Measurements from ENCODE around the gene PIGK. TPM values are rescaled to one million over a fixed set of nuclear protein-coding genes. Genes with fewer than 3 reads are reported as not detected.
A peak's percentile ranks its signal among the peaks of the same experiment; 100 is the strongest.
"Not testable (repeated sequence)": the region's sequence is repeated elsewhere in the genome, so short reads cannot be mapped to it uniquely, and the experiment has no call there.

The PIGK gene
- total RNA-seq, 1 donor from 2014 or later: 24.3 TPM

DNA sequence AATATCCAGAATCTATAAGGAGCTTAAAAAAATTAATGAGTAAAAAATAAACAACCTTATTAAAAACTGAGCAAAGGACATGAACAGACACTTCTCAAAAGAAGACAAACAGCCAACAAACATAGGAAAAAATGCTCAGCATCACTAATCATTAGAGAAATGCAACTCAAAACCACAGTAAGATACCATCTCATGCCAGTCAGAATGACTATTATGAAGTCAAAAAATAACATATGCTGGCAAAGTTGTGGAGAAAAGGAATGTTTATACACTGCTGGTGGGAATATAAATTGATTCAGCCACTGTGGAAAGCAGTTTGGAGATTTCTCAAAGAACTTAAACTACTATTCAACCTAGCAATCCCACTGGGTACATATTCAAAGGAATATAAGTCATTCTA is 25.3 kb downstream of the PIGK start:
- no peak for DNase-seq (ENCODE audit: low read depth in 2 of 2)

DNA sequence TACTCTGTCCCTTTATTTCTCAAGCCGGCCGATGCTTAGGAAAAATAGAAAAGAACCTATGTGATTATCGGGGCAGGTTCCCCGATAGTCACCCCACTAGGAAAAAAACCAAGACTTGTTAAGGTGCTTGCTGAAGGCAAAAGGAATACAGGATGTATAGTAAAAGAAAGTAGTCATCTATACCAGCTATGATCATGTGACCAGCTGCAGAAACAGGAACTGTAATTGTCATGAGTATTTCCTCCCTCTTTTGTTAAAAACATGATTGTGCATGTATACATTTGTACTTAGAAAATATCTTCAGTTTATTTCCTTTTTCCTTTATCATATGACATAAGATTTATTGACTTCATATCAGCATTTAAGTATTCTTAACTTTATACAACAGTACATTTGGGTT is 30.5 kb downstream of the PIGK start:
- peak in 1 of 2 donors; percentile 34 for DNase-seq (ENCODE audit: low read depth in 2 of 2)

DNA sequence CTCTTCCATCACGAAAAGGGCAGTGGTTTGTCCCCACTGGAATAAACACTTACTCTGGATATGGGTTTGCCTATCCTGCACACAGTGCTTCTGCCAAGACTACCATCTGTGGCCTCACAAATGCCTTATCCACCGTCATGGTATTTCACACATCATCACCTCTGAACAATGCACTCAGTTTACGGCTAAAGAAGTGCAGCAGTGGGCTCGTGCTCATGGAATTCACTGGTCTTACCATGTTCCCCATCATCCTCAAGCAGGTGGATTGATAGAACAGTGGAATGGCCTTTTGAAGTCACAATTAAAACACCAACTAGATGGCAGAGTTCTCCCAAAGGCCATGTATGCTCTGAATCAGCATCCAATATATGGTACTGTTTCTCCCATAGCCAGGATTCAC is 32.3 kb downstream of the PIGK start:
- not testable (repeated sequence) for DNase-seq (ENCODE audit: low read depth in 2 of 2)

DNA sequence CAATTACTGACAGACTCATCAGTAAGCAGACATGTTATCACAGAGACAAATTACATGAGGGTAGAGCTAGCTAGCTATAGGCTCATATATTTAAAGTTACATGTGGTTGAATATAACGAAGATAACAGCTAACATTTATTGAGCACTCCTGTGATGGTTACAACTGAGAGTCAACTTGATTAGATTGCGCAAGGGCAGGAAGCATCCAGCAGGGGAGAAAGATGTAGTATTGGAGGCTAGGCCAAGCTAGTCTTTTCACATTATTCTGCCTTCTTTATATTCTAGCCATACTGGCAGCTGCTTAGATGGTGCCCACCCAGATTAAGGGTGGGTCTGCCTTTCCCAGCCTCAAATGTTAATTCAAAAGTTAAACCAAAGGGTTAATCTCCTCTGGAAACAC is 37.1 kb downstream of the PIGK start:
- DNase-seq (ENCODE audit: low read depth in 2 of 2): no peak

DNA sequence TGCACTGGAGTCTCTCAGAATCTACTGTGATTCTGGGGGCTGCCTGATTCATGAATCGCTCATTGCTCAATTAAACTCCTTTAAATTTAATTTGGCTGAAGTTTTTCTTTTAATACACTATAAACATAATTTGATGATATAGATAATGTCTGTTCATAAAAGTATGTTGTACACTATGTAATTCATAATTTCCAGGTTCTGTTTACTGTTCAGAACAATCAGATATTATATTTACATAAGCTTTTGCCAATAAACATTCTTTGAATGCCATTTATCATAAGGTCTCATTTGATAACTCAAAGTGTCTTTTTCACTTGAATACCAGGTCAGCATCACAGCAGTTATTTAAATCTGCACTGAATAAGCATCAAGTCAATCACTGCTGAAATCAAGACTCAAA is 39.6 kb downstream of the PIGK start:
- no peak for DNase-seq (ENCODE audit: low read depth in 2 of 2)

DNA sequence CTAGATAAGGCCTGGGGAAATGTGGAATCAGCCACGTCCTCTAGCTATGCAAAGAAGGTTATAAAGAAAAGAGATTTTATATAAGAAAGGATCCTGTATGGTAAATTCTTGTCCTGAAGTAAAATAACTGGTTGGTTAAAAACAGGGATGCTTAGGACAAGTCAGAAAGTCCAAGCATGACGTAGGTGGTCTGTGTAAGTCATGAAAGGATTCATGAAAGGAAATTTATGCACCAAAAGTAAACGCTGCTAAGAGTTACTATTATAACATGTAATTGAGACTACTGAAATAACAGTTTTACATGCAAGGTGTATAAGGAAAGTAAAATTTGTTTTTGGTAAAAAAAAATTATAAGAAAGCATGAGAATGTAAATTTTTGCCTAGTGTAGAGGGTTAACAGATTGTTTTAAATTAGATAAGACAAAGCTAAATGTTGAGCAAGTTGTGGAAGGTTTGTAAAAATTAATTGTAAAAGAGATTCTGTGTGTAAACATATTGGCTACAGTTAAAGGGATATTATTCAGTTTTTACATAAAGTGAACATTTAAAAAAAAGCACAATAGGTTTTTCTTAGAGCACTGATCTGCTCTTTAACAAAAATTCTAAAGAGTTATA is 43.9 kb downstream of the PIGK start:
- DNase-seq (ENCODE audit: low read depth in 2 of 2): peak; percentile 9 to 16

DNA sequence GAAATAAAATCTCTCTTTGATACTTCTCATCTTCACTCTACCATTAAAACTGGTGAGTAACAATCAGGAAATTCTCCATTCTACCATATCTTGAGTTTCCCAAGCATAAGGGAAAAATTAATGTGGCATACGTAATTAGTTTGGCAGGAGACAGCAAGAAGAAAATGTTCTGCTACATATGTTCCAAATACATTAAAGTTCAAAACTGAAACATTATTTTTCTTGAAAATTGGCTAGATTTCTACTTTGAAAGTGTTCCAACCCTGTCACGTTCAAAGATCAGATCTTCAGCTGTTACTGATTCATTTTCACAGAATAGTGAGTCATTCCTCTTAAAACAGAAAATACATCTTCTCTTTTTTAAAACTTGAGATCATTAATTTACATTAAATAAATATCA is 48.5 kb downstream of the PIGK start:
- DNase-seq (ENCODE audit: low read depth in 2 of 2): no peak

DNA sequence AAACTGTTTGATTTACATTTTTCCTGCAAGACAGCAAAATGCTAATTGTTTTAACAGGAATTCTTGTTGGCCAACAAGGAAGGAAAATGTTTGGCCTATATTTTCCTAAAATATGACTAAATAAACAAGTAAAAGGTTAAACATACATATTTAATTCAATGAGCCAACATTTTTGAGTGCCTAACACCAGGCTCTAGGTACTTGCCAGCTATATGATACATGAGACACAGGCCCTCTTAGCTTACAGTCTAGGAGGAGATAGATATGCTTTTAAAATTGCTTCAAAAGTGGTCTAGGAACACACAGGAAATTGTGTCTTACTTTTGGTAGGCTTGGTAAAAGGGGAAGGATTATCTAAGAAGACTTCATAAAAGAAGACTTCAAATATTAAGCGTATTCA is 50.9 kb downstream of the PIGK start:
- DNase-seq (ENCODE audit: low read depth in 2 of 2): no peak

DNA sequence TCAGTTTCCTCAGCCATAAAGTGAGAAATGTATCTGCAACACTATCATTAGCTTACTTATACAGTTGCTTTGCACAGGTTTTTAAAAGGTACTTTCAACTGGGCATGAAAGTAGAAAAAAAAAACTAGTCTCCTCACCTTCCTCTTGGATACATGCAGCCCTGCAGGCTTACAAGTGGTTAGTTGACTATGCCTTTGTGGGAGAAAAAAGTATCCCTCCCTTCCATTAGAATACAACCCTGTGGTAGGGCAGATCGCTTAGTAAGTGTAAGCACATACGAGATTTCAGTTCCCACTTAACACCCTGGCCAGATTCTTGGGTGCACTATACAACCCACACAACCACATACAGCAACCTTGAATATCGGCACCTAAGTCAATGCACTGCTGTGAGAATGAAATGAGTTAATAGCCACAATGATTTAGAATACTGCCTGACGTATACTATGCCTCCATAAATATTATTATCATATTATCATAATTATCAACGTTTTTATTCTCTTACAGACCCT is 54.7 kb downstream of the PIGK start:
- DNase-seq (ENCODE audit: low read depth in 2 of 2): no peak

DNA sequence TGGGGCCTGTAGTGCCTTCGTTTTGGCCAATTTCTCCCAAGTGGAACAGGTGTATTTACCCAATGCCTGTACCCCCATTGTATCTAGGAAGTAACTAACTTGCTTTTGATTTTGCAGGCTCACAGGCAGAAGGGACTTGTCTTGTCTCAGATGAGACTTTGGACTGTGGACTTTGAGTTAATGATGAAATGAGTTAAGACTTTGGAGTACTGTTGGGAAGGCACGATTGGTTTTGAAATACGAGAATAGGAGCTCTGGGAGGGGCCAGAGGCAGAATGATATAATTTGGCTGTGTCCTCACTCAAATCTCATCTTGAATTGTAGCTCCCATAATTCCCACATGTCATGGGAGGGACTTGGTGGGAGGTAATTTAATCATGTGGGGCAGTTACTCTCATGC is 59.5 kb downstream of the PIGK start:
- DNase-seq (ENCODE audit: low read depth in 2 of 2): not testable (repeated sequence)

DNA sequence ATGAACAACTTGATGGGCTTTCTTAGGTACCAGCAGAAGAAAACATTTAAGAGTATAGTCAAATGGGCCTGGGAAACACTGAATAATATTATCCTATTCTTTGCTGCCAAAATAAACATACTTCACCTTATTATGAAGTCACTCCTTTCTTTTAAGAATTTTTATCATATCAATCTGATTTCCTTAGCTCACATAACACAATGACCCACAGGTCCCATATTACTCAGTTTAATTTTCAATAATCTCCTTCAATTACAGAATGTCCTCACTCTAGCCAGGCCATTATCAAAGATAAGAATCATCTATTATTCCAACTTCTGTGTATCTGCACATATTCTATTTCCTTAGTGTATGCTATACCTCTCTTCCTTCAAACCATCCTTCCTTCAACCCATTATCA is 63.0 kb downstream of the PIGK start:
- peak in 1 of 2 donors; percentile 40 for DNase-seq (ENCODE audit: low read depth in 2 of 2)

DNA sequence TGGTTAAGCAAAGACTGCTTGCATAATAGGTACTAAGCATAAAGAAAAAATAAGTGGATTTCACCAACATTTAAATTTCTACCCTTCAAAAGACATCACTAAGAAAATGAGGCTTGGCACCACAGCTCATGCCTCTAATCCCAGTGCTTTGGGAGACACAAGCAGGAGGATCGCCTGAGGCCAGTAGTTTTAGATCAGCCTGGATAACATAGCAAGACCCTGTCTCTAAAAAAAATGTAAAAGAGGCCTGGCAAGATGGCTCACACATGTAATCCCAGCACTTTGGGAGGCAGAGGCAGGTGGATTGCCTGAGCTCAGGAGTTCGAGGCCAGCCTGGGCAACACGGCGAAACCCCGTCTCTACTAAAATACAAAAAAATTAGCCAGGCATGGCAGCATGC is 73.0 kb downstream of the PIGK start:
- no peak for DNase-seq (ENCODE audit: low read depth in 2 of 2)

DNA sequence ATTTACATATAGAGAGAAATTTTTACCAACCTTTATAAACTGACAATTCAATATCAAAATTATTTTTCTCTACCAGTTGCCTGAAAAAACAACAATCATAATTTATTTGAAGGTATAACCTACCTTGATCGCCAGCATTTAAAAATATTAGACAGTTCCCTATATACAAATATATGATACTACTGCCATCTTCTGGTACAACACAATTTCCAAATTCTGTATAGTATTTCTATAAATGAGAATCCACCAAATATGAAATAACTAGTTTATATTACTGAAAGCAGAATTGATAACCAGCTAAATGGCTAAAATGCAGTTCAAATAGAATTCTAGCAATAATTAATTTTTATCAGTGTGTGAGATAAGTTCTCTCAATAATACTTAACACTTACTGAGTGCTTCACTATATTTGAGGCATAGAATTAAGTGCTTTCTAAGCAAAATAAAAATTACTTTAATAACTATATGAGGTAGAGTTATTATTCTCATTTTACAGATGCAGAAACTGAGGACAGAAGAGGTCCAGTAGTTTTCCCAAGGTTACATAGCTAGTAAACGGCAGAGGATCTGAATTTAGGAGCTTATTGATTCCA is 75.6 kb downstream of the PIGK start:
- DNase-seq (ENCODE audit: low read depth in 2 of 2): peak; percentile 4 to 10

DNA sequence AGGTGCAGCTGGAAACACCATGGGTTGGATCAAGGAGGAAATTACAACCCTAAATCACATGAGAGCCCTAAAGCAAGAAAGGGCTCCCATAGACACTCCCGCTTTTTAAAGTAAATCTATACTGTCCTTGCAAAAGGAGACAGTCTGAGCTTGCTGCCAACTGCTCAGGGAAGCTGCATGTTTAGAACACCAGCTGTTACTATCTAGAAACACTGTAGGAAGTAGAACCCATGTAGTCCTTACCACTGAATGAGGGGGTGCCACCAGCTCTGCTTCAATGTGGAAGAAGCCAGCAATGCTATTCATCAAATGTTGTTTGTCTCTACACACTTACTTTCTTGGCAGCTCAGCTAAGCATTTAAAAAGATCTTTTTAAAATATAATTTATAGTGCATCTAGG is 79.8 kb downstream of the PIGK start:
- no peak for DNase-seq (ENCODE audit: low read depth in 2 of 2)

DNA sequence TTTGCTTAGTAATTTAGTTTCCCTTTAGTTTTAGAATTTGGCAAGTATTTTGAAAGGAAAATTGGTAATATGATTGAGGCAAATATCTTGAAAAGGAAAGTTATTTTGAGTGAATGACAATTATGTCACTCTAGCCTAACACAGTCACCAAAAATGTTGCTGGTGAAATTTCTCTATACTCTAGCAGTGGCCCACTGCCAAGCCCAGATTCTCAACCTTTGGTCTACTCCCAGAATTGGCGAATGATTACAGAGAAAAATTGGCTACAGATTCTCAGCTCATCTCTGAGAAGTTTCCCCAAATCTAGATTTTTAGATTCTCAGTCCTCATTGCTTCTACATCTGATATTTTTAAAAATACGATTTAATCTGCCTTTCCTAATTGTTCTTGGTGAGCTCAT is 84.9 kb downstream of the PIGK start:
- DNase-seq (ENCODE audit: low read depth in 2 of 2): peak in 1 of 2 donors; percentile 2

DNA sequence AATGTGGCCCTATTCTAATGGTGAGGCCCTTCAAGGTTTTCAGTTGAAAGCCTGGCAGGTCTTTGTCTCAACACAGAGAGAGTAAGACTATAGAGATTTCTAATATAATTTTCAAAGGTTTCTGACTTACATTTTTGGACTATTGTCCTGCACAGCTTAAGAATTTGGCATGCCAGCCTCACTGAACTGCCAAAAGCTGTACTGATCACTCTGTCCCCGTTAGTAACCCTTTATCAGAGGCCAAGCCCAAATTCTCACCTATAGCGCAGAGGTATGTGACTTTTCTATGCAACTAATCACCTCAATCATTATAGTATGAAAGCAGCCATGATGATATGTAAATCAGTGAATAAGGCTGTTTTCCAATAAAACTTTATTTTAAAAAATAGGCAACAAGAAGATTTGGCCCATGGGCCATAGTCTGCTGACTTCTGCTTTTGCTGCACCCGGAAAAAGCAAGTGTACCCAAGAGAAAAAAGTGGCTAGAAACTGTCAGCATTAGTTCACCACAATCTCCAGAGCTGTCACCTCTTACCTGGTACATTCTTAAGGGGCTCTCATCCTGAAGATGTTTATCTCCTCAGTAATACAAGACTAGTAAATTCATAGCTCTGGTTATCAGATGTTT is 85.4 kb downstream of the PIGK start:
- no peak for DNase-seq (ENCODE audit: low read depth in 2 of 2)

DNA sequence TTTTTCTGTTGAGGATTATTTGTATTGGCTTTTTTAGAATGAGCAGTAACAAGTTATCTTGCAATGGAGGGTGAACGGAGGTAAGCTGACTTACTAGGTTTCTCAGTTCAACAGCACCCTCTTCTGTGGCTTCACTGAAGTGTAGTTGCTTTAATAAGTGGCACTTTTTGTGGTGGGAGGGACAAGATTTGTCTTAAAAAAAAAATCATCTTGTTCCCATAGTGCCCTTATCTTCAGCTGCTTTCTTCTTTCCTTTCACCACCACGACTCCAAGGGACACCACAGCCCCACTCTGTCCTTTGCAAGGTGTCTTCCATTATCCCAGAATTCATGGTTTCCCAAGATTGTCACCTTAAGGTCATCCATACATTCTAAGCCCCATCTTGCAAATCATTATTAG is 92.9 kb downstream of the PIGK start:
- DNase-seq (ENCODE audit: low read depth in 2 of 2): peak; percentile 58 to 80

DNA sequence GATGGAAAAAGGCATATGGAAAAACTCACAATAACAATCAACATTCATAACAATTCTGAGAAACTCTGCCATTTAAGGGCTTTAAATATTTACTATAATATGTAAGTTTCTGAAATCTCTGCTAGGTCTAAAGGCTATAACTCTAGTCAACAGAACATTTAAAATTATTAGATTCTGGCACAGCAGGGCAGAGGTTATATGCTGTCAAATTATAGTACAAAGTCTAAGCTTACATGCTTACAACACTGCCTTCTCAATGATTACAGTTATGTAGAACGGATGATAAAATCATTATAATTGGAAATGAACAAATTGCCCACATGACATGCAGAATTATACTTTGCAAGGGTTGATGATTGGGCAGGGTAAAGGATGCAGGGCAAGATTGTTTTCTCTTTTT is 97.7 kb downstream of the PIGK start:
- DNase-seq (ENCODE audit: low read depth in 2 of 2): no peak

DNA sequence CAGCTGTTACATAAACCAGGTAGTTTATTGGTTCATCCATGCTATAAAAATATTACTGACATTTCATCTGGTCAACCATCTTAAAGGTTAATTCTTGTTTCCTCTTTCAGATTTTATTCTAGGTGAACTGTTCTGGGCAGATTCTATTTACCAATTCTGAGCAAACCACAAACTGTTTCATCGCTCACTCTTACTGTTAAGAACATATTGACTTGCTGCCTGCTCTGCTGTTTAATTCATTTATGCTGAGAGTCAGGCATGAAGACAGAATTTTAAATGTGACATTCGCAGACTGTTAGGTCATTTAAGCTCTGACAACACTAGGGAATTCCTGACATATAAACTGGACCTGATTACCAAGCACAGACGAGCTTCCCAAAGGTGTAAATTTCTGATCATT is 98.3 kb downstream of the PIGK start:
- no peak for DNase-seq (ENCODE audit: low read depth in 2 of 2)

DNA sequence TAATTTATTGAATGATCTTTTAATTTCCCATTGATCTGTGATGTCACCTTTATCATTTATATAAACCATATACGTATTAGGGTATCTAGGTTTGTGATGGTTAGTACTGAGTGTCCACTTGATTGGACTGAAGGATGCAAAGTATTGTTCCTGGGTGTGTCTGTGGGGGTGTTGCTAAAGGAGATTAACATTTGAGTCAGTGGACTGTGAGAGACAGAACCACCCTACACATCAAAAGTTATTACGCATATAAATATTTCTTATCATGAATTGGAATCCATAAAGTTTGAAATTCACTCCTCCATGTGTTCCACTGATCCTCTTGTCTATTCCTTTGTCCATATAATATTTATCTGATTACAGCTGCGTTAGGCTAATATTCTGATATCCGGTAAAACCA is 100.5 kb downstream of the PIGK start:
- no peak for DNase-seq (ENCODE audit: low read depth in 2 of 2)

DNA sequence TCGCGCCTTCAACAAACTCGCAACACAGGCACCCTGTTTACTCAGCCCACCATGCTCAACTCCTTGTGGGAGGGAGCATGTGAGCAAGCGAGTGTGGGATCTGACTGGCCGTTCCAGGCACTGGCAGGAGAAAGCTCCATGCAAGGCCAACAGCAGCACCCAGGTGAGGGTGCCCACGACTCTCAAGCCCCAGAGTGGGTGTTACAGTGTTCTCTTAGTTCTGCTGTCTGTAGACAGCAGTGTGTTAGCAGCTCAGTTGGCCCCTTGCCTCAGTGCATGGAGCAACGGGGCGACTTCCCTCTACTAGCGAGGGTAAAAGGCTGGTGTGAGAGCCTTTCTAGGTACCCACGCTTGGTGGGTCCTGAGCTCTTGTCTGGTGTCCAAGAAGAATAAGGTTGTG is 114.6 kb downstream of the PIGK start:
- no peak for DNase-seq (ENCODE audit: low read depth in 2 of 2)

DNA sequence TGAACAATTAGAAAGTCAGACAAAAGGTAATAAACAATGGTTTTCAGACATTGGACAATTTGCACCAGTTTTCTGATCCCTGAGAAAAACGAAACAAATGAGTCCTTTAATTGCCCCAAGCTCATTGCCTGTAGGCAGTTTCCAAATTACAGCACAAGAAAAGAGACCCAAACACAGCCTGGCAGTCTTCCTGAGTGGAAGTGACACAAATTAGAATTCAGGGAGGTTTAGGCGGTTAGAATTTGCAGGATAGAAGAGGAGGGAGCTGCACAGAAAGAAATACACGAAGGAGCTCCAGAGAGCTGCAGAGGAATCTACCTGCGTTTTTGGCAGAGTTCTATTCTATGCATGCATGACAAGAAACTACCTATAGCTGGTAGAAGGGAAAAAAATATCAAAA is 115.7 kb downstream of the PIGK start:
- DNase-seq (ENCODE audit: low read depth in 2 of 2): no peak

DNA sequence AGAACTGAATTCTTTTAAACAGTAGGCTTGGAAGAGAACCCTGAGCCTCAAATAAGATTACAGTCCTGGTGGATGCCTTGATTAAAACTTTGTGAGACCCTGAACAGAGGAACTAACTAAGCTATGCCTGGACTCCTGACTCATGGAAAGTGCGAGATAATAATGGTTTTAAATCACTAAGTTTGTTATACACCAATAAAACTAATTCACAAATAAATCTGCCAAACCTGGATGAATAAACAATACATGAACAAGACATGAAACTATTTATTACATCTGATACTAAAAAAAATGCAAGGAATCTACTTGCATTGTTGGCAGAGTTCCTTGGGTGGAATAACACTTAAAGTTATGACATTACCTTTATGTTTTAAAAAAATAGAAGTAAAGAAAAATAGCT is 118.4 kb downstream of the PIGK start:
- no peak for DNase-seq (ENCODE audit: low read depth in 2 of 2)
